Calu3 (cell line): ENCODE measurements around the gene GAS2. TPM values are rescaled to one million over a fixed set of nuclear protein-coding genes. Genes with fewer than 3 reads are reported as not detected.
A peak's percentile ranks its signal among the peaks of the same experiment; 100 is the strongest.

Experiments
- BruUV-seq: library from RNA; stranded (reverse); fragments of 400-500 nt; replicated peaks from 2 replicates; lab custom pipeline; 2021; lab: Mats Ljungman, UMichigan
- CTCF ChIA-PET: fragments of 300-600 bp; sonication (Branson Sonifier 250); formaldehyde crosslinking; loops from one replicate; lab custom pipeline; 2022; ENCODE audit warnings: antibody characterized with exemption; lab: Charles Lee
- DNase-seq: peaks from one replicate; pipeline ENCODE4 v3.0.0; 2022
- H3K27ac Mint-ChIP-seq: one replicate; pipeline ENCODE4 v1.8.0; 2022; ENCODE audit warnings: mixed read lengths; ENCODE audit not compliant: unreplicated experiment
- H3K27me3 Mint-ChIP-seq: one replicate; pipeline ENCODE4 v1.8.0; 2022; ENCODE audit warnings: mixed read lengths; ENCODE audit not compliant: unreplicated experiment
- H3K36me3 Mint-ChIP-seq: one replicate; pipeline ENCODE4 v1.8.0; 2022; ENCODE audit warnings: mild to moderate bottlenecking, moderate library complexity, mixed read lengths; ENCODE audit not compliant: insufficient read depth, unreplicated experiment
- H3K4me1 Mint-ChIP-seq: one replicate; pipeline ENCODE4 v1.8.0; 2022; ENCODE audit warnings: mild to moderate bottlenecking, low read depth, mixed read lengths; ENCODE audit not compliant: unreplicated experiment
- H3K4me3 Mint-ChIP-seq: one replicate; pipeline ENCODE4 v1.8.0; 2022; ENCODE audit warnings: mild to moderate bottlenecking, low read depth, moderate library complexity, mixed read lengths; ENCODE audit not compliant: unreplicated experiment
- H3K9me3 Mint-ChIP-seq: one replicate; pipeline ENCODE4 v1.8.0; 2022; ENCODE audit warnings: low read depth, mixed read lengths; ENCODE audit not compliant: unreplicated experiment
- intact Hi-C: fragments of 100-400 bp; cut with micrococcal nuclease; formaldehyde crosslinking; loops from one replicate; pipeline ENCODE4 v1.10.0; 2022; ENCODE audit not compliant: unreplicated experiment
- total RNA-seq: library from RNA; stranded (reverse); gene quantifications from 2 replicates; pipeline ENCODE4 v1.2.3, GENCODE V29; 2022
- TF ChIP-seq, protein P1 (sequence below): fragments of 200-600 bp; IDR thresholded peaks from one replicate; pipeline ENCODE4 v1.8.0; 2022; ENCODE audit warnings: antibody characterized with exemption; ENCODE audit not compliant: unreplicated experiment

GAS2 gene
- total RNA-seq, 1 experiment from 2014 or later: 3.9 TPM

- no TSS peak for BruUV-seq
- Mint-ChIP-seq H3K27me3 (no peaks in the 10 kb centered on the region), H3K4me3 (peak overlapping the region; percentile 99), H3K36me3 (peaks cover 23% of the 10 kb centered on the region), H3K4me1 (no peaks in the 10 kb centered on the region), H3K9me3 (no peaks in the 10 kb centered on the region), H3K27ac (peak overlapping the region; percentile 98)
- TF ChIP-seq, protein P1, sequence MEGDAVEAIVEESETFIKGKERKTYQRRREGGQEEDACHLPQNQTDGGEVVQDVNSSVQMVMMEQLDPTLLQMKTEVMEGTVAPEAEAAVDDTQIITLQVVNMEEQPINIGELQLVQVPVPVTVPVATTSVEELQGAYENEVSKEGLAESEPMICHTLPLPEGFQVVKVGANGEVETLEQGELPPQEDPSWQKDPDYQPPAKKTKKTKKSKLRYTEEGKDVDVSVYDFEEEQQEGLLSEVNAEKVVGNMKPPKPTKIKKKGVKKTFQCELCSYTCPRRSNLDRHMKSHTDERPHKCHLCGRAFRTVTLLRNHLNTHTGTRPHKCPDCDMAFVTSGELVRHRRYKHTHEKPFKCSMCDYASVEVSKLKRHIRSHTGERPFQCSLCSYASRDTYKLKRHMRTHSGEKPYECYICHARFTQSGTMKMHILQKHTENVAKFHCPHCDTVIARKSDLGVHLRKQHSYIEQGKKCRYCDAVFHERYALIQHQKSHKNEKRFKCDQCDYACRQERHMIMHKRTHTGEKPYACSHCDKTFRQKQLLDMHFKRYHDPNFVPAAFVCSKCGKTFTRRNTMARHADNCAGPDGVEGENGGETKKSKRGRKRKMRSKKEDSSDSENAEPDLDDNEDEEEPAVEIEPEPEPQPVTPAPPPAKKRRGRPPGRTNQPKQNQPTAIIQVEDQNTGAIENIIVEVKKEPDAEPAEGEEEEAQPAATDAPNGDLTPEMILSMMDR: no peak
- intact Hi-C loops: loop anchor here (5.0 kb wide), 1 partner anchor 41 kb away; the partner anchor contains the start of gene GAS2
- no peak for DNase-seq
- CTCF ChIA-PET: no interaction called here
Observed at GRCh38 chr11:22626573-22627239, 39.7 kb upstream of the GAS2 start.

GRCh38 chr11:22627421-22627820 is 39.0 kb upstream of the GAS2 start:
- Mint-ChIP-seq H3K4me3 (no peak overlapping the region), H3K27me3 (no peaks in the 10 kb centered on the region), H3K27ac (no peak overlapping the region), H3K9me3 (no peaks in the 10 kb centered on the region), H3K4me1 (no peaks in the 10 kb centered on the region), H3K36me3 (peaks cover 23% of the 10 kb centered on the region)
- intact Hi-C loops: loop anchor here (5.0 kb wide), 1 partner anchor 40 kb away; the partner anchor contains the start of gene GAS2
- DNase-seq: no peak
- CTCF ChIA-PET: interaction anchor here (0.6 kb wide), 1 partner anchor 261 kb away, joined by 3 read pairs; no protein-coding TSS in a partner anchor
- TF ChIP-seq, protein P1: no peak
- no TSS peak for BruUV-seq

DNA sequence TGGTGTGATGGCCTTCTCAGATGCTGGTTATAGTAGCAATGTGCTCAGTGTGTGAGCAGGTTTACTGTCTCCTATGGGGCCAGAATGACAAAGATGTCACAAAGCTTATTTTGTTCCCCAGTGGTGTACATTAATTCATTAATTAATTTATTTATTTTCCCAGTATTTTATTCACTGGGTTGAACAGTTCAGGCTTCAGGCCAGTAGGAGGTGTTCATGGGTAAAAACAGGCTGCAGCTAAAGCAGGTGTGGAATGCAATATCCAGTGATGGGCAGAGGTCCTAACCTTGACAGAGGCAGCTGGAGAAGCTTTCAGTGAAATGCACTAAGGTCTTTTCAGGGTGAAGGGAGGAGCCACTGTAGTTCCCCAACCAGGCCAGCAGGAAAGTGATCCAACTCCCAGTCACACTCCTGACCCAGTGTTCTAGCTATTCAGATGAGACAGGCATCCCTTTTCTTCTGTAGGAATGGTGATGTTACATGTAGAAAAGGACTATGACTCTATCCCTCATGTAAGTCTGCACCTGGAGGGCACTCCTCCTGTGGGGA is 33.0 kb upstream of the GAS2 start:
- Mint-ChIP-seq H3K9me3 (peaks cover 4% of the 10 kb centered on the region), H3K4me3 (no peak overlapping the region), H3K27me3 (no peaks in the 10 kb centered on the region), H3K4me1 (no peaks in the 10 kb centered on the region), H3K36me3 (no peaks in the 10 kb centered on the region), H3K27ac (no peak overlapping the region)
- BruUV-seq: no TSS peak
- intact Hi-C loops: no loop called here
- CTCF ChIA-PET: interaction anchor here (0.7 kb wide), 1 partner anchor 135 kb away, joined by 3 read pairs; no protein-coding TSS in a partner anchor
- TF ChIP-seq, protein P1: peak; percentile 18
- DNase-seq: no peak

- Mint-ChIP-seq H3K9me3 (peaks cover 4% of the 10 kb centered on the region), H3K27me3 (no peaks in the 10 kb centered on the region), H3K27ac (no peak overlapping the region), H3K4me3 (no peak overlapping the region), H3K36me3 (no peaks in the 10 kb centered on the region), H3K4me1 (no peaks in the 10 kb centered on the region)
- BruUV-seq: no TSS peak
- intact Hi-C loops: no loop called here
- TF ChIP-seq, protein P1: no peak
- peak; percentile 32 for DNase-seq
- CTCF ChIA-PET: no interaction called here
Observed at GRCh38 chr11:22634897-22635629, 31.3 kb upstream of the GAS2 start.
